ENCODE data around the gene SCNM1.

SCNM1 gene

DNA sequence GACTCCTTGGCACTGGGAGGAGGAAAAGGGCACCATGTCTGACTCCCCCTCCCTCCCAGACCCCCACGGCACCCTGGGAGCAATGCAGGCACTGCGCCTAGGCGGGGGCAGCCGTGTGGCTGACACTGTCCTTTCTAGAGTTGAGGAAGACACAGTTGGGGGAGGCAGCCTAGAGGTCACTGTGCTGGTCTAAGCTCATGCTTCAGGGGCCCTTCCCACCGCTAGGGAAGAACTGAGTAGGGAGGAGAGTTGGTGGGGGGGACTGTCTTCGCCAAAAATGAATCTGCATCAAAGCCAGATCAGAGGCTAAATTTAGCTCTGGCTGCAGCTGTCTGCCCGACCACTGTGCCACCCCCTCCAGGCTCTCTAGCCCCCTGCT, 22.9 kb upstream of the SCNM1 start:
- H3K27ac ChIP-seq (replicated peaks): no peak overlapping the region
- DNase-seq (ENCODE audit: low read depth in 1 of 2, low spot score in 1 of 2): no peak
- H3K27me3 ChIP-seq (ENCODE audit: insufficient read depth, poor library complexity, severe bottlenecking): peaks cover 16% of the 10 kb centered on the region
- no peak overlapping the region for H3K4me3 ChIP-seq (replicated peaks; ENCODE audit: insufficient read depth, low read length)
- TF ChIP-seq, protein P1, sequence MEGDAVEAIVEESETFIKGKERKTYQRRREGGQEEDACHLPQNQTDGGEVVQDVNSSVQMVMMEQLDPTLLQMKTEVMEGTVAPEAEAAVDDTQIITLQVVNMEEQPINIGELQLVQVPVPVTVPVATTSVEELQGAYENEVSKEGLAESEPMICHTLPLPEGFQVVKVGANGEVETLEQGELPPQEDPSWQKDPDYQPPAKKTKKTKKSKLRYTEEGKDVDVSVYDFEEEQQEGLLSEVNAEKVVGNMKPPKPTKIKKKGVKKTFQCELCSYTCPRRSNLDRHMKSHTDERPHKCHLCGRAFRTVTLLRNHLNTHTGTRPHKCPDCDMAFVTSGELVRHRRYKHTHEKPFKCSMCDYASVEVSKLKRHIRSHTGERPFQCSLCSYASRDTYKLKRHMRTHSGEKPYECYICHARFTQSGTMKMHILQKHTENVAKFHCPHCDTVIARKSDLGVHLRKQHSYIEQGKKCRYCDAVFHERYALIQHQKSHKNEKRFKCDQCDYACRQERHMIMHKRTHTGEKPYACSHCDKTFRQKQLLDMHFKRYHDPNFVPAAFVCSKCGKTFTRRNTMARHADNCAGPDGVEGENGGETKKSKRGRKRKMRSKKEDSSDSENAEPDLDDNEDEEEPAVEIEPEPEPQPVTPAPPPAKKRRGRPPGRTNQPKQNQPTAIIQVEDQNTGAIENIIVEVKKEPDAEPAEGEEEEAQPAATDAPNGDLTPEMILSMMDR (IDR thresholded peaks at IDR 0.05; ENCODE audit: insufficient read depth, low read length): no peak
- TF ChIP-seq SPI1 (IDR thresholded peaks at IDR 0.05; ENCODE audit: borderline replicate concordance, low read depth) (no peak), POLR2AphosphoS5 (IDR thresholded peaks at IDR 0.05; ENCODE audit: low read depth) (no peak), GABPA (IDR thresholded peaks at IDR 0.05; ENCODE audit: low read depth) (no peak)
- TF ChIP-seq, protein P2, sequence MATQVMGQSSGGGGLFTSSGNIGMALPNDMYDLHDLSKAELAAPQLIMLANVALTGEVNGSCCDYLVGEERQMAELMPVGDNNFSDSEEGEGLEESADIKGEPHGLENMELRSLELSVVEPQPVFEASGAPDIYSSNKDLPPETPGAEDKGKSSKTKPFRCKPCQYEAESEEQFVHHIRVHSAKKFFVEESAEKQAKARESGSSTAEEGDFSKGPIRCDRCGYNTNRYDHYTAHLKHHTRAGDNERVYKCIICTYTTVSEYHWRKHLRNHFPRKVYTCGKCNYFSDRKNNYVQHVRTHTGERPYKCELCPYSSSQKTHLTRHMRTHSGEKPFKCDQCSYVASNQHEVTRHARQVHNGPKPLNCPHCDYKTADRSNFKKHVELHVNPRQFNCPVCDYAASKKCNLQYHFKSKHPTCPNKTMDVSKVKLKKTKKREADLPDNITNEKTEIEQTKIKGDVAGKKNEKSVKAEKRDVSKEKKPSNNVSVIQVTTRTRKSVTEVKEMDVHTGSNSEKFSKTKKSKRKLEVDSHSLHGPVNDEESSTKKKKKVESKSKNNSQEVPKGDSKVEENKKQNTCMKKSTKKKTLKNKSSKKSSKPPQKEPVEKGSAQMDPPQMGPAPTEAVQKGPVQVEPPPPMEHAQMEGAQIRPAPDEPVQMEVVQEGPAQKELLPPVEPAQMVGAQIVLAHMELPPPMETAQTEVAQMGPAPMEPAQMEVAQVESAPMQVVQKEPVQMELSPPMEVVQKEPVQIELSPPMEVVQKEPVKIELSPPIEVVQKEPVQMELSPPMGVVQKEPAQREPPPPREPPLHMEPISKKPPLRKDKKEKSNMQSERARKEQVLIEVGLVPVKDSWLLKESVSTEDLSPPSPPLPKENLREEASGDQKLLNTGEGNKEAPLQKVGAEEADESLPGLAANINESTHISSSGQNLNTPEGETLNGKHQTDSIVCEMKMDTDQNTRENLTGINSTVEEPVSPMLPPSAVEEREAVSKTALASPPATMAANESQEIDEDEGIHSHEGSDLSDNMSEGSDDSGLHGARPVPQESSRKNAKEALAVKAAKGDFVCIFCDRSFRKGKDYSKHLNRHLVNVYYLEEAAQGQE (IDR thresholded peaks at IDR 0.05; ENCODE audit: insufficient replicate concordance, low read depth): no peak

DNA sequence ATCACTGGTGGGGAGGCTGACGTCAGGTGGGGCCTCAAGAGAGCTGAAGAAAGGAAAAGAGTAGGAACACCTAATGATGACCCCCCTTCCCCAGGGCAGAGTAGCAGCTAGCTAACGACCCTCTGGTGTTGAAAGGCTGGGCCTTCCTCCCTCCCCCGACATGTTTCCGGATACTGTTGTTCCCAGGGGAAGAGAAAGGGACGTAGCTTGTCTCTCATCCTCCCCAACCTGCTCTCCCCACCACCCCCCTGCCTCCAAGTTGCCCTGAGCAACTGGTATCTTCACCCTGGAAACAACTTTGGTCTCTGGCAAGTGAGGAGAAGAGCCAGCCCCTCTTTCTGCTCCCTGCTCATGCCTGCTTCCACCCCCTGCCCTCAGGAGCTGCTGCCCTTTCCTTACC, 22.0 kb upstream of the SCNM1 start:
- Histone ChIP-seq H3K27me3 (ENCODE audit: insufficient read depth, poor library complexity, severe bottlenecking) (peaks cover 16% of the 10 kb centered on the region), H3K27ac (replicated peaks) (no peak overlapping the region), H3K4me3 (replicated peaks; ENCODE audit: insufficient read depth, low read length) (no peak overlapping the region)
- TF ChIP-seq GABPA (IDR thresholded peaks at IDR 0.05; ENCODE audit: low read depth): no peak
- no peak for TF ChIP-seq SPI1 (IDR thresholded peaks at IDR 0.05; ENCODE audit: borderline replicate concordance, low read depth)
- TF ChIP-seq, protein P2 (IDR thresholded peaks at IDR 0.05; ENCODE audit: insufficient replicate concordance, low read depth): no peak
- TF ChIP-seq, protein P1 (IDR thresholded peaks at IDR 0.05; ENCODE audit: insufficient read depth, low read length): no peak
- TF ChIP-seq POLR2AphosphoS5 (IDR thresholded peaks at IDR 0.05; ENCODE audit: low read depth): no peak
- no peak for DNase-seq (ENCODE audit: low read depth in 1 of 2, low spot score in 1 of 2)

DNA sequence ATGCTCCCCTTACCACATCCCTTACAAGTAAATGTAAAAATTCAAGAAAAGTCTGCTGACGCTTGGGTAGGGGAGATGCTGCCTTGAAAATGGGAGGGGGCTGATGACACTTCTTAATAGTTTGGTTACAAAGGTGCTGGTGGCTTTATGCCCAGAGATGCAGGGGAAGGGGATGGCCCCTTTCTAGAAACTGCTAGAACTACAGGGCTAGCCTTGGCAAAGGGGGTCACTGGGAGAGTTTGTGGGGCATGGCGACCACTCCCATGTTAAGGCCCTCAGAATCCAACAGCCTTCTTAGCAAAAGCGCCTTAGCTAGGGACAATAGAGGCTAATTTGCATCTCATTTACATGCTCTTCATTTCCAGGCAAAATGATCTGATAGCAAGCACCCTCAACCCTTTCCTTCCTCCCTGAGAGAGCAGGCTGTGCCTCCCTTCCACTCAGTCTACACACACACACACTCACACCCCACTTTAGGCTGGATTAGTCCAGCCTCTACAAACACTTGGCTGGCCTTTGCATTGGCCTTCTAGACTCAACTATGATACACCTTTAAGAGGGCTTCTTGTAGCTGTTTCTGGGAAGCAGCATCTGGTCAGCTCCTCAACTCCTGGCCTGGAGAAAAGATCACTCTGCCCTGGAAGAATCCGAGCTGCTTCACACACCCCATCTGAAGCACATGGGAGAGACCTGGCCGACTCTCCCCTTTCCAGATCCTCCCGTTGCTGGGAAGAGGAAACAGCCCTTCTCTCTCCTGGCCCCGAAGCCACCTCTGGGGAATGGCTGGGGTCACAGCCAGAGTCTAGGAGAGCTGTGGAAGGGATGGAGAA, 21.3 kb upstream of the SCNM1 start:
- H3K4me3 ChIP-seq (replicated peaks; ENCODE audit: insufficient read depth, low read length): no peak overlapping the region
- DNase-seq (ENCODE audit: low read depth in 1 of 2, low spot score in 1 of 2): no peak
- TF ChIP-seq, protein P2 (IDR thresholded peaks at IDR 0.05; ENCODE audit: insufficient replicate concordance, low read depth): peak; percentile 30
- TF ChIP-seq SPI1 (IDR thresholded peaks at IDR 0.05; ENCODE audit: borderline replicate concordance, low read depth): no peak
- peaks cover 16% of the 10 kb centered on the region for H3K27me3 ChIP-seq (ENCODE audit: insufficient read depth, poor library complexity, severe bottlenecking)
- H3K27ac ChIP-seq (replicated peaks): no peak overlapping the region

All from HL-60 (cell line).